Measurements from ENCODE around the gene ILDR2.

DNA sequence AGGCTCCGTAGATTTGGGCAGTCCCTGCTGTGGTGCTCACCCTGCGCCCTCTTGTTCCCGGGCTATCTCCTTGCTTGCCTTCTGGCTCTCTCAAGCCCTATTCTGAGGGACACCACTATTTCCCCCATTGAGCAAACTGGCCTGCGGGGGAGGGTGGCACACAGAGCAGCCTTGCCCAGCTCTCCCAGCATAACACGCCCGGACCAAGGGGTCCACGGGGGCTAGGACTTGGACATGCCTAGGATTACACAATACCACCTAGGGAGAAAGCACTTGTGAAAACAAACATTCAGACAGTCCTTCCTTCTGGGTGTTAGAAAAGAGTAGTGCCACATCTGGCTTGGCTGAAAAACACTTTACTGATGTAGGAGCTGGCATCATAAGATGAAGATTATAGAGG, 106.7 kb downstream of the ILDR2 start:
- no peak for TF ChIP-seq CTCF (IDR thresholded peaks at IDR 0.05; ENCODE audit: low read length)
- no peak for TF ChIP-seq EZH2 (IDR thresholded peaks at IDR 0.05; ENCODE audit: borderline replicate concordance, low read length)
